ENCODE results near the gene PACSIN2. TPM values are rescaled to one million over a fixed set of nuclear protein-coding genes. Genes with fewer than 3 reads are reported as not detected.

PACSIN2 gene
- total and polyA plus RNA-seq, 2 of the 13 experiments (the other 11 are each of a cell fraction or from before 2014, with no cell fraction given): 54.1 to 68.8 TPM

DNA sequence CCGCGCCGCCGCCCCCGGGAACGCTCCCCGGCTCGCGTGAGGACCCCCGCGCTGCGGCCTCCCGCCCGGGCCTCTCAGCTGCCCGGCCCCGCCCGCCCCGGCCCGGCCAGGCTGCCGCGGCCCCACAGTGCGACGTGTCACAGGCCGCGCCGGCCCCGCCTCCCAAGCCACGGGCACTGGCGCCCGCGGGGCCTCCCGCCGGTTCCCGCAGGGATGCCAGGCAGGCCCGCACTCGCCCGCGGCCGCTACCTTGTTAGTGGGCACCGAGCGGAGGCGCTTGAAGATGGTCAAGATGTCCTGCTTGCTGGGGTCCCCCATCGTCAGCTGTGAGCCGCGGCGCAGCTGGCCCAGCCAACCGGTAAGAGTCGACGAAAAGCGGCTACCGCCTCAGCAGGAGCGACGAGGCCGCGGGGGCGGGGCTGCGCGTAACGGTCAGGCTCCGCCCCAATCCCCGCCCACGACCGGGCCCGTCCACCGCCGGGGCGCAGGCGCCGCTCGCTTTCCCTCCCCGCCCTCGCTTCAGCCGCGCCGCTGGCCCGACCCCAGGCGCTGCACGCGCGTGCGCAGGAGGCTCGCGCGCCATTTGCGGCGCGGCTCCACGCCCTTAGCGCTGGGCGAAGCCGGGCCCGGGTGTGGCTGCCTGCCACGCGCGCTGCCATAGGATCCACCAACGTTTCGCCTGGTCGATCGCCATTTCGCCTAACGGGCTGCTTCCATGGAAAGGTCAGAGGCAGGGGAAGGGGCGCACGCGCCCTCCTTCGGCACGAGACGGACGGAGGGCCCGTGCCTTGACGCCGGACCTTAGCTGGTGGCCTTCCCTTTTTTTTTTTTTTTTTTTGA lies 157.9 kb downstream of the PACSIN2 start, which contains the start of gene ARFGAP3 (continued):
- TF ChIP-seq, protein P1, sequence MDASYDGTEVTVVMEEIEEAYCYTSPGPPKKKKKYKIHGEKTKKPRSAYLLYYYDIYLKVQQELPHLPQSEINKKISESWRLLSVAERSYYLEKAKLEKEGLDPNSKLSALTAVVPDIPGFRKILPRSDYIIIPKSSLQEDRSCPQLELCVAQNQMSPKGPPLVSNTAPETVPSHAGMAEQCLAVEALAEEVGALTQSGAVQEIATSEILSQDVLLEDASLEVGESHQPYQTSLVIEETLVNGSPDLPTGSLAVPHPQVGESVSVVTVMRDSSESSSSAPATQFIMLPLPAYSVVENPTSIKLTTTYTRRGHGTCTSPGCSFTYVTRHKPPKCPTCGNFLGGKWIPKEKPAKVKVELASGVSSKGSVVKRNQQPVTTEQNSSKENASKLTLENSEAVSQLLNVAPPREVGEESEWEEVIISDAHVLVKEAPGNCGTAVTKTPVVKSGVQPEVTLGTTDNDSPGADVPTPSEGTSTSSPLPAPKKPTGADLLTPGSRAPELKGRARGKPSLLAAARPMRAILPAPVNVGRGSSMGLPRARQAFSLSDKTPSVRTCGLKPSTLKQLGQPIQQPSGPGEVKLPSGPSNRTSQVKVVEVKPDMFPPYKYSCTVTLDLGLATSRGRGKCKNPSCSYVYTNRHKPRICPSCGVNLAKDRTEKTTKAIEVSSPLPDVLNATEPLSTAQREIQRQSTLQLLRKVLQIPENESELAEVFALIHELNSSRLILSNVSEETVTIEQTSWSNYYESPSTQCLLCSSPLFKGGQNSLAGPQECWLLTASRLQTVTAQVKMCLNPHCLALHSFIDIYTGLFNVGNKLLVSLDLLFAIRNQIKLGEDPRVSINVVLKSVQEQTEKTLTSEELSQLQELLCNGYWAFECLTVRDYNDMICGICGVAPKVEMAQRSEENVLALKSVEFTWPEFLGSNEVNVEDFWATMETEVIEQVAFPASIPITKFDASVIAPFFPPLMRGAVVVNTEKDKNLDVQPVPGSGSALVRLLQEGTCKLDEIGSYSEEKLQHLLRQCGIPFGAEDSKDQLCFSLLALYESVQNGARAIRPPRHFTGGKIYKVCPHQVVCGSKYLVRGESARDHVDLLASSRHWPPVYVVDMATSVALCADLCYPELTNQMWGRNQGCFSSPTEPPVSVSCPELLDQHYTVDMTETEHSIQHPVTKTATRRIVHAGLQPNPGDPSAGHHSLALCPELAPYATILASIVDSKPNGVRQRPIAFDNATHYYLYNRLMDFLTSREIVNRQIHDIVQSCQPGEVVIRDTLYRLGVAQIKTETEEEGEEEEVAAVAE (CRISPR knock-in tag; IDR thresholded peaks at IDR 0.05; ENCODE audit: borderline replicate concordance): peak; percentile 54; the same call in 1 of the 2 replicates
- TF ChIP-seq CEBPG (CRISPR knock-in tag; IDR thresholded peaks at IDR 0.05) (no peak), AKNA (CRISPR knock-in tag; IDR thresholded peaks at IDR 0.05; ENCODE audit: borderline replicate concordance) (peak; percentile 70; the same call in 1 of the 2 replicates), ZBTB33 (CRISPR knock-in tag; IDR thresholded peaks at IDR 0.05) (peak; percentile 83; the same call in 1 of the 2 replicates), ZNF713 (CRISPR knock-in tag; IDR thresholded peaks at IDR 0.05) (0 out of 2 replicates have a peak, but pooled peaks have one; percentile 61), NAIF1 (CRISPR knock-in tag; IDR thresholded peaks at IDR 0.05; ENCODE audit: borderline replicate concordance) (no peak), E2F1 (CRISPR knock-in tag; IDR thresholded peaks at IDR 0.05) (peak; percentile 80), ZNF777 (CRISPR knock-in tag; IDR thresholded peaks at IDR 0.05) (no peak), ISX (CRISPR knock-in tag; conservative IDR thresholded peaks at IDR 0.05) (no peak; the same call in 1 of the 2 replicates), ZMAT3 (CRISPR knock-in tag; conservative IDR thresholded peaks at IDR 0.05) (peak; percentile 95), SMAD1 (CRISPR knock-in tag; IDR thresholded peaks at IDR 0.05; ENCODE audit: borderline replicate concordance, low read depth) (peak; percentile 36; the same call in 1 of the 2 replicates), ZNF577 (CRISPR knock-in tag; IDR thresholded peaks at IDR 0.05; ENCODE audit: borderline replicate concordance, low read depth) (no peak), HNRNPUL1 (IDR thresholded peaks at IDR 0.05; ENCODE audit: low read depth, low read length) (no peak), ZNF331 (CRISPR knock-in tag; IDR thresholded peaks at IDR 0.05) (peak; percentile 90), ZNF33B (CRISPR knock-in tag; IDR thresholded peaks at IDR 0.05) (peak; percentile 99), NFKBIZ (CRISPR knock-in tag; IDR thresholded peaks at IDR 0.05) (0 out of 2 replicates have a peak, but pooled peaks have one; percentile 35)
